ENCODE measurements around the gene POTEI.
"Not testable (repeated sequence)": the region's sequence is repeated elsewhere in the genome, so short reads cannot be mapped to it uniquely, and the experiment has no call there.

GRCh38 chr2:130543785-130544528 is 34.8 kb upstream of the POTEI start:
- TF ChIP-seq CTCF (IDR thresholded peaks at IDR 0.05; ENCODE audit: low read depth, low read length); POLR2A (IDR thresholded peaks at IDR 0.05; ENCODE audit: extremely low read depth, insufficient read length): not testable (repeated sequence)

Data from NB4 (cell line).